GM21360 (cell line): ENCODE data around the gene PAPPA2.

Experiments used
- ATAC-seq: cut with Tn5 transposase; IDR thresholded peaks from one replicate; pipeline ENCODE4 v1.9.1; 2021; ENCODE audit warnings: mild to moderate bottlenecking, moderate library complexity; ENCODE audit not compliant: unreplicated experiment

Gene PAPPA2

GRCh38 chr1:176682830-176683535 is 220.0 kb downstream of the PAPPA2 start:
- no peak for ATAC-seq

DNA sequence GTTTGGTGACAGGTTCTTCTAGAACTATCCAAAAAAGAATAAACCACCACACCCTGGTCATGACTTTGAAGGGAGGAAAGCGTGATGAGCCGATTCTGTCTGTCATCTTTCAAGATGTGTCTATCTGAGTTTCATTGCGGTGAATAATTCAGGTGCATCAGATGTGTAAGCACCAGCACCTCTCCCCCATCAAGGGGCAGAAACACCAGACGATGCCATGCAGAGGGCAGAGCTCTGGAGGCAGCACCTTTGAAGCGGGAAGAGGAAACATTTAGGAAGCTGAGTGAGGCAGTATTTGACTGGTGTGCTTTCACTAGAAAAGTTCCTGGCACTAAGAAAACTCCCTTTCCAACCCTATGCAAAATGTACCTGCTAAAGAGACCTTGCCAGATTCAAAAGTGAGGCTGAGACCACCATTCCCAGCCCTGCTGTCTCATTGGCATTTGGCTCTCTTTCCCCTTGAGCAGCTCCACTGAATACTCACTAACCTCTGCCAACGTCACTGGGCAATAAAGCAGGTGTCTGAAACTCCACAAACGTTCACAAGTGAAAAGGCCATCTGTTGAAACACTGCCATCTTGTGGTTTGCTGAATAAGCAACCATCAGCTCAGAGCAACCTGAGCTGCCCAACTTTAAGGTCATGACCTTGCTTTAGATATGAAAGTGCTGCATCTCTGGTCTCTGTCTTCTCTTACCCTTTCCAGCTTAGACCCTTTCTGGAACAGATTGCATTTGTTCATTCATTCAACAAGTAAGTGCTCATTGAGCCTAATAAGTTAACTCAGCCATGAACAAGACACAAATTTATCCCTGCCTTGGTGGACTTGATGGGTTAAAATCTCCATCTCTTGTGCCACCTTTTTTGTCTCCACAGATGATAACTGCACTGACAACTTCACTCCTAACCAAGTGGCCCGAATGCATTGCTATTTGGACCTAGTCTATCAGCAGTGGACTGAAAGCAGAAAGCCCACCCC is 228.6 kb downstream of the PAPPA2 start:
- peak; percentile 92 for ATAC-seq

DNA sequence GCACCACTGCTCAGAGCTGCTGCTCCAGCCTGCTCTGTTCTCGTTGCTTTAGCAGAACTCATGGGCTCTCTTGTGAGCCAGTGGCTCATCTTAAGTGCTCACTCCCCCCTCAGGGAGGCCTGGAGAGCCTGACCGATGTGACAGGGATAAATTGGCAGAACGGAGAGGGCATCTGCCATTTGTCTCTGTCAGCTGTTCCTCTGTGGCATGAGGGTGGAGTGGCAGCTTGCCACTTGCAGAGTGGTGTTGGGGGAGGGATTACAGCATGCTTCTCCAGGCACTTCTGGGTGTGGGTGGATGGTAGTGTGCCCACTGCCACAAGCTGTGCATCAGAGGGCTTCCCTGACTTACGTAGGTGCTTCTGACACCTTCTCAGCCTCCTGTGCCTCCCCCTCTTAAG is 229.5 kb downstream of the PAPPA2 start:
- no peak for ATAC-seq

- ATAC-seq = no peak
Measured at GRCh38 chr1:176692988-176693696, 230.2 kb downstream of the PAPPA2 start.

DNA sequence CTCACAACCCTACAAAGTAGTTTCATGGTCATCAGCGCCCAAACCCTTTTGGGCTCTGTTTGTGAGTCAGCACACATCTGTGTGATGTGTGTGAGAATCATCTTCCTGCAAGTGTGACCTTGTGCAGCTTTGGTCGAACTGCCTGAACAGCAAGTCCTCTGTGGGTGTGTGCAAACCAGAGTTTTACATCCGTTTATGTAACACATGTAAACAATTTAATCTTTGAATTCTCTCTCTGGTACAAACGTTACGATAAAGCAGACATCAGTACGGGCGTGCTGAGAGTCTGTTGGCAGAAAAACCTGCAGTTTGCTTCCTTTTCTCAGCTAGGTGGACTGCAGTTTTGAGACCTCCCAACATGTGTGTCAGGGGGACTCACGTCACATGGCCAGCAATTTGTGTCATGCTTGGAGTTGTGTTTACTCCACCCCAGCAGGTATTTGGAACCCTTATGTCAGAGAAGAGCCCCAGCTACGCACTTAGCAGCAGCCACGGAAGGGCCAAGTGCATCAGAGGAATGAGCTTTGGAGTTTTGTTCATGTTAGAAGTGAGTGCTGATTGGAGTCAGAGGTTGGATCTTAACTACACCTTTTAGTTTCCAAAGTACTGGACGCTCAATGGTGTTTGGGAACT is 230.8 kb downstream of the PAPPA2 start:
- no peak for ATAC-seq

- ATAC-seq = no peak
Measured at GRCh38 chr1:176694713-176695112, 231.7 kb downstream of the PAPPA2 start.

- no peak for ATAC-seq
Measured at GRCh38 chr1:176696109-176696508, 233.1 kb downstream of the PAPPA2 start.

- no peak for ATAC-seq
Measured at GRCh38 chr1:176696689-176697088, 233.7 kb downstream of the PAPPA2 start.

DNA sequence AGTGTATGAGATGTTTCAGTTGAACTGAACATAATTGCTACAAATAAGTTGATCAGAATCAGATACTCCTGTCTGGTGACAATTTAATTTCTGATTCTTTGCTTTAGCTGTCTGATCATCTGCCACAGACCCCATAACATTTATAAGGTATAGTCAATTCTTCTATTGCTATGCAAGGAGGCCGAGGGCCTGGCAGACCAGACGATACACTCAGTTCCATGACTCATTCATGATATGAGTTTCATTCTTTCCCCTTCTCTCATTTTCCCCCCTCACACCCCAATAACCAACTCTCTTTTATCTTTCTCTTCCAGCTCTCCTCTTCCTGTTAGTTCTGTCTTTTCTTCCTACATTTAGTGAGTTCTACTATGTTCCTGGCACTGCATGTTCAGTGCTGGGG is 236.8 kb downstream of the PAPPA2 start:
- ATAC-seq = no peak

GRCh38 chr1:176701151-176701866 is 238.3 kb downstream of the PAPPA2 start:
- no peak for ATAC-seq

DNA sequence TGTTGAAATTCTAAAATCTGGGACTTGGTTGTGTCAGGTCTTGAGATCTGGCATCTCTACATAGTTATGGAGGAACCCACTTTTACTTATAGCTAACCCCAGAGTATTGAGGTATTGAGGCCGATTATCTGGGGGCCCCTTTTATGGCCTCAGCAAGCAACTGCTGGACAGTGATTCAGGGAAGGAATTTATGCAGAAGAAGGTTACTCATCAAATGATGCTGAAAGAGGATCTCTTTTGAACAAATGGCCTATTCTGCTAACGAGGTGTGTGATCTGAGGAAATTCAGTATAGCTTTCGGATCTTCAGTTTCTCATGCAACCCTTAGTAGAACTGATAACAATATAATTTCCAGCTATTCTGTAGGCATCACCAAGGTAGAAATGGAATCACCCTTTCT is 239.9 kb downstream of the PAPPA2 start:
- no peak for ATAC-seq

DNA sequence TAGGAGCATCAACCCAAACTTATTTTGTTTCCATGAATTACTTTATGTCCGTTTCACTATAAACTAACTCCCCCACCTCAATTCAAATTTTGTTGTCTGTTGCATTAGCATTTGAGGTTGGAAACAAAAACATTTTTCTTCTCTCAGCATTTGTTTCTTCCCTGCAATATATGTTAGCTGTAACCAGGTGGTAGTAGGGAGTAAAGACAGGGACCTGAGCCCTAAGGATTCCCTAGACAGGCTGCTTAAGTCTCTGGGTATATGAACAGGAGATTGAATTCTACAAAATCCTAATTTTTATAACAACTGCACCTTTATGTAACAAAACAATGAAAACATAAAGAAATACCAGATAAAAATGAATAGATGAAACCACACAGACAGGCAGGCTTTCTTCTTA is 242.6 kb downstream of the PAPPA2 start:
- ATAC-seq = no peak

- ATAC-seq = no peak
Measured at GRCh38 chr1:176717066-176717750, 254.2 kb downstream of the PAPPA2 start.

DNA sequence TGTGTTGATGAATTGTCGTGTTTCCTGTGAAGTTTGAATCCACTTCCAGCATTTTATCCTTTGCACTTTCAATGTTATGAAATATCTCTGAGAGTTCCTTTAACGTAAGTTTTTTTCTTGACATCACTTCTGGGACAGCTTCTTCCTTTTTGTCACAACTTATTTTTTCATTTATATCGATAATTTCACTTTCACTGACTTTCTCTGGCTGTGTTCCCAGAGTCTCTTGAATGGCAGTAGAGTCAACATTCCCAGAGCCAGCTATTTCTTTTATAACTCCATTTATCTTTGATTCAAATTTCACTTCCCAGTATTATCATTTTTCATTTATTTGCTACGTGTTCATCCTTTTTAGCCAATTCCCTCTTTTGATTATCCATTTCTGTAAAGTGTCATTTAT is 256.5 kb downstream of the PAPPA2 start:
- ATAC-seq = no peak

DNA sequence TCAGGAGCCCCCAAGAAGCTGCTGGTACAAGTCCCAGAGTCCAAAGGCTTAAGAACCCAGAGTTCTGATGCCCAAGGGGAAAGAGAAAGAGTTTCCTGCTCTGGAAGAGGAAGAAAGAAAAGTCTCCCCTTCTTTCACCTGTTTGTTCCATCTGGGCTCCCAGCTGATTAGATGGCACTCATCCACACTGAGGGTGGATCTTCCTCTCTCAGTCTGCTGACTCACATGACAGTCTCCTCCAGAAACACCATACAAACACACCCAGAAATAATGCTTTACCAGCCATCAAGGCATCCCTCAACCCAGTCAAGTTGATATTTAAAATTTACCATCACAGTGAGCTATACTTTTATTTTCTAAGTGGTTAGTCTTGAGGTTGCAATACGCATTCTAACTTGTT is 257.9 kb downstream of the PAPPA2 start:
- ATAC-seq = no peak

GRCh38 chr1:176733661-176734060 is 270.7 kb downstream of the PAPPA2 start:
- ATAC-seq = peak; percentile 55

- ATAC-seq = no peak
Measured at GRCh38 chr1:176735201-176735600, 272.2 kb downstream of the PAPPA2 start.

DNA sequence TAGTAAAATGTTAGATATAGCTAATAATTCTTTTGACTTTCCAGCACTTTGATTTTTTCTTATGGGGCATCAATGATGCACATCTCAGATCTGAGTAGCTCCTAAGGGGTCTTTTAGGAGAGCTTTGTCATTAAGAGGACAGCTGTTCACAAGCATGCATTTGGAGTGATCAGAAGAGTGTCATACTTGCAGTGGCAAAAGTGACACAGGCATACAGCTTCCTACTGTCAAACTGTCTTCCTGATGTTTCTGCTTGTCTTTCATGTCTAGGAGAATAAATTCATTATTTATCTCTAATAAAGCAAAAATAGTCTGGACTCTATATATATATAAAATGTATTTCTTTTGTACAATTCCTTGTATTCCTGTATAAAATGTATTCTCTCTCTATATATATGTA is 273.0 kb downstream of the PAPPA2 start:
- ATAC-seq = no peak

- ATAC-seq = no peak
Measured at GRCh38 chr1:176741181-176741580, 278.2 kb downstream of the PAPPA2 start.

DNA sequence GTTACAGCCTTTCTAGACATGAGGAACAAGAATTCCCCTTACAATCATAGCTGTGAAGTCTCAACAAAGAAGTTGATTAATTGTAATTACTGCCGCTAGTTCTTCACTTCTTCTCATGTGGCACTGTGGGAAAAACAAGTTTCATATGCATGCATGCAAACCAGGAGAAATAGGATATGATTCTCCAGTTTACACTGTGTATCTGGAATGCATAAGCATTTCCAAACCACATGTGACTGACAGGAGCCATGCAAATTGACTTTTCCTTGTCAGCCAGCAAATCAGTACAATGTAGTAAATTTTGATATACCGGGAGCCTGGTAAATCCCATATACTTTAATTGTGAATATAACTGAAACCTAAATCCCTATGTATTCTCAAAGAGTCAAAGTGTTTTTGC is 279.3 kb downstream of the PAPPA2 start:
- no peak for ATAC-seq
